HG02759 (cell line): ENCODE results near the gene SLC46A1.

ENCODE experiments used
- ATAC-seq: cut with Tn5 transposase; IDR thresholded peaks from one replicate; pipeline ENCODE4 v1.9.1; 2021; ENCODE audit warnings: mild to moderate bottlenecking, moderate library complexity; ENCODE audit not compliant: unreplicated experiment

SLC46A1 gene

DNA sequence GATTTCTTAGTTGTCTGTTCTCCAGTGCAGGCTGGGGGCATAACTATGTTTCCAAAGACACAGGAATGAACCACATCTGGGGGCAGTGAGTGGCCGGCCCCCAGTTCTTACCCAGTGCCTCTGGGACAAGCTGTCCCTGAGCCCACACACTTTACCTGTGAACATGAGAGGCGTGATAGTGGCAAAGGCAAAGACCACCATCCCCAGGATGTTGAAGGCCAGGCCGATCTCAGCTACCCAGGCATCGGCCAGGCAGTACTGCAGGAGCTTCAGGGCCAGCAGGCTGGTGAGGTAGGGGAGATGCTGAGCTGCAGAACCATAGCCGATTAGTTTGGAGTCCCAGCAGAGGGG, 1.6 kb downstream of the SLC46A1 start:
- ATAC-seq, result no peak

DNA sequence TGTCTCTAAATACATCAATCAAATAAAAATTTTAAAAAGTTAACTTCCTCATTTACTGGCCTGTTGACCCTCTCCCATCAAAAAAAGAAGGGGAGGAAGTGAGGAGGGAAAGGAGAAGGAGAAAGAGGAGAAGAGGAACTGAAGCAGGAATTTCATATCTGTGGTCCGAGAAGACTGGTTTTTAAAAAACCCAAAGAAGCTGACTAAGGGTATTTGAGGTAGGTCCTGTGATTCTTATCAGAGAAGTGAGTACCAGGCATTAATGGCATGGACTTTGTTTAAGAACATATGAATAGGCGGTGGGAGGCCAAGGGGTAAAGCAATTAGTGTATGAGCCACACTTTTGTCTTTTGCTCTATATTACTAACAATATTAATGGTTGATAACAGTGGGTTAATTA, 2.0 kb downstream of the SLC46A1 start:
- ATAC-seq, result no peak

DNA sequence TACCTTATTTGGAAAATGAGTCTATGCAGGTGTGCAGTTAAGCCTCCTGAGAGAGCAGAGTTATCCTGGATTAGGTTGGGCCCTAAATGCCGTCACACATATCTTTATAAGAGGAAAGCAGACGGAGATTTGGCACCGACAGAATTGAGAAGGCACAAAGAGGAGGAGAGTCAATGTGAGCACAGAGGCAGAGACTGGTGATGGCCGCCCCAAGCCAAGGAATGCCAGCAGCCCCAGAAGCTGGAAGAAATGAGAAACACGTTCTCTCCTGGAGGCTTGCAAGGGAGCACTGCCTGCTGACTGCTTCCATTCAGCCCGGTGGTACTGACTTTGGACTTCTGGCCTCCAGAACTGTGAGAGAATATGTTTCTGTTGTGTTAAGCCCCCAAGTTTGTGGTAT, 3.2 kb downstream of the SLC46A1 start:
- no peak for ATAC-seq

DNA sequence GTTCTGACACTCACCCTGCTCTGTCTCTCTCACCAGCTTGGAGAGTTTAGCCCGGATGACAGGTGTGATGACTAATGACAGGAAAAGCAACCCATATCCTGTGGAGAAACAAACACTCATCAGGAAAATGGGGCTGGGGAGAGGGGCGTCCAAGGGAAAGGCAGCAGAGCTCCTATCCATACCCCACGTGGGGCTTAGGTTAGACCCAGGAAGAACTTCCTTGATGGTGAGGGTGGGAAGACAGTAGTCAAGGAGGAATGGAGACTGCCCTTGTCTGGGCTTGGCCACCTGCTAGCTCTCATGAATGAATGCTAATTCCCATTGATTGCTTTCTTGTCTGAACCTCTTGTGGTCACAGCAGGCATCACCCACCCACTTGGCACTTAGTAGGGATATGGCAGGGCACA, 3.8 kb downstream of the SLC46A1 start:
- no peak for ATAC-seq

DNA sequence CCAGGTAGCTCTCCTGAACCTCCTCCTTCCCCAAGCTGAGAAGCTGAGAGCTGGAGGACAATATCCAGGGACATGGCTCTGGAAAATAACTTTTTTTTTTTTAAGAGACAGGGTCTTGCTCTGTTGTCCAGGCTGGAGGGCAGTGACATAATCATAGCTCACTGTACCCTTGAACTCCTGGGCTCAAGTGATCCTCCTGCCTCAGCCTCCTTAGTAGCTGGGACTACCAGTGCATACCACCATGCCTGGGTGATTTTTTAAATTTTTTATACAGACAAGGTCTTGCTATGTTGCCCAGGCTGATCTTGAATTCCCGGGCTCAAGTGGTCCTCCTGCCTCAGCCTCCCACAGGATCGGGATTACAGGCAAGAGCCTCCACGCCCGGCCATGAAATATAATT, 6.2 kb downstream of the SLC46A1 start:
- ATAC-seq, result no peak

DNA sequence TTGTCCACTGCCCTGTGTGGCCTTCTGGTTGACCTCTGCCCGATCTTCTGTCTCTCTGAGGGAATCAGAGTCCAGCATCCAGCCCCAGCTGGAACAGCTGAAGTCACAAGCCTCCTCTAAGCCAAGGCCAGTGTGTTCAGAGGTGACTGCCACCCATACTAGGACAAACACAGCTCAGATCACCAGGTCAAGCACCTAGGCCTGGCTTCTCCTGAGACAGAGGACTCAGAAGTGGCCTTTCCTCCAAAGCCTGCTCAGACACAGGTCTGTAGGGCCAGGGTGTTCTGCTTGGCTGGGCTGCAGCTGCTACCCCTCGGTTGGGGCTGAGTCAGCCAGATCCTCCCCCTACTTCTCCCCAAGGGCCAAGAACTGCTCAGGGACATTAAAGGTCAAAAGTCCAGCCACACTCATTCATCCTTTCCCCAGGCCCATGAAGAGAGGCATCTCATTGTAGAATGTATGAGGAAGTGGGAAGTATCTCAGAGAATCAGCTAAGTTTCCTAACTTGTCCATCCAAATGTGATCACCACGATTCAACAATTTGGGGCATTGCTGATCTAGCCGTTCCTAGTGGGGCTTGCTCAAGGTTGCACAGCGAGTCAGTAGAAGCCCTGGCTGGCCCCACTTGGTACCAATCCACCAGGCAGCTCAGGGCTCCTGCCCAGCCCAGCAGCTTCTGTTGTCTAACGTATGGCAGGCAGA, 7.6 kb downstream of the SLC46A1 start:
- peak; percentile 71 for ATAC-seq

DNA sequence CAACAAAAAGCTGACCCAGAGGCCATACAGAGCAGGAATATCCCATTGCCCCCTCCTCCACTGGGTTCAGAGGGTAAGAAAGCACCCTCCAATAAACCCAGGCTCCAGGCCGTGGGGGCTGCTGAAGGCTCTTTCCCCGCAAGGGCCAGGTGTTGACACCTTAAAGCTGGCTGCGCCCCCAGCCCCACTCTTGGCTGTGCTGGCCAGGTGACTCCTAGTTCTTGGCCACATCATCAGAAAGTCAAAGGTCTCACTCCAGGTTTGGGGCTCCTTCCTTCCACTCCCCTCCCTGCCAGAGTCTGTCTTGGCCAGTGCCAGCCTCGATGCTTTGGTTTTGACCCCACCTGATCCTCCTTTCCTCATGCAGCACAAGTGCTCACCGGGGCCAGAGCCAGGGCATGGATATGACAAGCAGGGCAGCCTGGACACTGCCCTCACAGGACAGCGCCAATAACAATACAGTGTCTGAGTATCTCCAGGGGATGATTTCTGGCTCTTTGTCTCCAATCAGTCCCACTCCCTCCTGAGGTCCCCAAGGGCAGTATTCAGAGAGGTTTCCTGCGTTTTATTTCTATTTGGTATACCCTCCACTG, 8.2 kb downstream of the SLC46A1 start:
- ATAC-seq, result no peak

DNA sequence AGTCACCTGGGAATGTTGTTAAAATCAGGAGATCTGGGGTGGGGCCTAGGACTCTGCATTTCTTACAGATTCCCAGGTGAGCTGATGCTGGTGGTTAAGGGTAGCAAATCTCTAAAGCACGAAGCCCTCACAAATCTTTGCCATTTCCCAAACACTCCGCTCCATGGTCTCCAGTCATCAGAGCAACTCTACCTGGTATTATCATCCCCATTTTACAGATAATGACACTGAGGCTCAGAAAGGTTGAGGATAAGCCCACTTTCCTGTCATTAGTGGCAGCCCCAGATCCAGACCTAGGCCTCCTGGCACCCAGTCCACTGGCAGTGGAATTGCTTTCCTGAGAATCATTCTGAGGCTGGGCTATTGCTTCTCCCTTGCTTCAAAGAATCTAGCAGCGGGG, 8.7 kb downstream of the SLC46A1 start:
- no peak for ATAC-seq

DNA sequence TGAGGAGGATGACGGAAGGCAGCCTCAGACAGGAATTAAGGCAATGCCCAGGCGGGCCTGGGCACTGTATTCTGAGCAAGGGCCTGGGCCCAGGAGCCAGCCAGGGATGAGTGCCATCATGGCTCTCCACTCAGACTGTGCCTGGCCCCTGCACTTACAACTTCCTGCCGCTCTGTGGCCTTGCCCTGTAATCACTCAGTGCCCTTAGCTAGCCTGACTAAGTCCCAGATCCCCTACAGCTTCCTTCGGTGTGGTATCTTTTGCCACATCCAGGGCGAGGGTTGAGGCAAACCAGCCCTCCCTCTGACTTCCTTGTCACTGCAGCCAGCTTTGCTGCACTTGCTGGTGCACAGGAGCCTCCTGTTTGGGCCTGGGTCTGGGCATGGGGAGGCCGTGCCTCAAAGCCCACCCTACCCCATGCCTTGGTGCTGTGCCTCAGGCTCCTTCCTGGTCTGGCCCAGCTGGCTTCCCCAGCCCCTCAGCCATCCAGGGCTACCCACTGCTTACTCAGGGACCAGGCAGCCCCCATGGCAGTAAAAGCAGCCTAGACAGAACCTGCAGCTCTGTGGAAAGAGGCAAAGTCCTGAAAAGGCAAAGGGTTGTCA, 9.3 kb downstream of the SLC46A1 start:
- no peak for ATAC-seq

DNA sequence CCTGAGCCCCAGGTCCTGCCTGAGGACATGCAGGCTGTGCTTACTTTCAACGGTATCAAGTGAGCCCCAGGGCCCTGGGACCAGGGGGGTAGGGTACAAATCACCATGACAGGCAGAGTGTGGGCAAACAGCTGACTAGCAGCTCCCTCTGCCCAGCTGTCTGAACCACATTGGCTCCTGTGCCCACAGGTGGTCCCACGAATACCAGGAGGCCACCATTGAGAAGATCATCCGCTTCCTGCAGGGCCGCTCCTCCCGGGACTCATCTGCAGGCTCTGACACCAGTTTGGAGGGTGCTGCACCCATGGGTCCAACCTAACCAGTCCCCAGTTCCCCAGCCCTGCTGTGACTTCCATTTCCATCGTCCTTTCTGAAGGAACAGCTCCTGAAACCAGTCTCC, 10.0 kb downstream of the SLC46A1 start:
- no peak for ATAC-seq

DNA sequence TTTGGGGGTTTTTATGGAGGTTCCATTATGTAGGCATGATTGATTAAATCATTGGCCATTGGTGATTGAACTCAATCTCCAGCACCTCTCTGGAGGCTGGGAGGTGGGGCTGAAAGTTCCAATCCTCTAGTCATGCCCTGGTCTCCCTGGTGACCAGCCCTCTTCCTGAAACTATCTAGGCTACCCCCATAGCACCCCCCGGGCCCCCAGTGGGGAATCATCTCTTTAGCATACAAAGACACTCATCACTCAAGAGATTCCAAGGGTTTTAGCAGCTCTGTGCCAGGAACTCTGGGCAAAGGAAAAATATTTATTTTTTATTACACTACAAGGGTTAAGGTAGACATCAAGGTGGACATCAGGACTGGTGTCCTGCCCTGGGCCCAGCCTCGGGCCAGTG, 10.6 kb downstream of the SLC46A1 start:
- ATAC-seq, result no peak

DNA sequence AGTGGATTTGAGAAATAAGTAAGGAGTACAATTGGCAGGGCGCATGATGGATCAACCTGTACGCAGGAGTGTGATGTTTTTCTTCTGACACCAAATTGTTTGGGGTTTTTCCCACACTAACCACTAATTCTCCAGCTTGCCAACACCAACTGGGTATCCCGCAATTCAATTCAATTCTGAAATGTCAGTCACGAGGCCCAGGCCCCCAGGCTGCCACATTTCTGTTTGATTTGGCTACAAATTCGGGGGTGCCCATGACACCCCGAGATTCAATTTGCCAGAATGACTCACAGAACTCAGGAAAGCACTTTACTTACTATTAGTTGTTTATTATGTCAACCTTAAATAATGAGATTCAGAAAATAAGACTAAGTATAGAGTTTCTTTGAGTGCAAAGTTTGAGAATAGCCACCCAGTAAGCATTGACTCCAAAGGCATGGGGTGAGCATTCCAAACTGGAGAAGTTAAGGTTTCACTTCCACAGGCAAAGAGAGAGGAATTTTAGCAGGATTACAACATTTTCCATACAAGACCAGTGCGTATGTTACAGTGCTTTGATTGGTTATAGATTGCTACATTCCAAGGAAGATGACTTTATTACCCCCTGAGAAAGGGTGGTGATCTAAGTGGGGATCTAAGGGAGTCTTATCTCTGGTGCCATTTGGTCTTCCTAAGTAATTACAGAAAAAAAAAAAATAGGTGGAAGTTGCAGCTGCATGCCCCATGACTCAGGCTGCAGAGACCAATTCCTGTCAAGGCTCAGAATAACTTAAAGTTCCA, 11.5 kb downstream of the SLC46A1 start:
- no peak for ATAC-seq

DNA sequence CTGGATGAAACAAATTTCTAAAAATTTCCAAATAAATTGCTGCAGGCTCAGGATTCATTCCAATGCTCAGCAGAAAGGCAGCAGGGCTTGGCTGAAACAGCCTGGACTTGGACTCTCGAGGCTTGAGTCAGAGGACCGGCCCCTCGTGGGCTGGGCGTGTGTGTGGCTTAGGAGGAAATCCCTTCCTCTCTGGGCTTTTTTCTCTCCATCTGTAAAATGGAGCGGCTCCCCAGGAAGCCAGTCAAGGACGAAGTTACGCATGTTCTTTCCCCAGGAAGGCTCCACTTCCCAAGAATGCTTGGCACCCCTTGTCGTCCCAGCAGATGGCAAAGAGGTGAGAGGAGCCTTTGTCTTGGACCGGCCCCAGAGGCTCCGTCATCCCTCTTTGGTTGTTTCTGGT, 13.5 kb downstream of the SLC46A1 start:
- no peak for ATAC-seq

DNA sequence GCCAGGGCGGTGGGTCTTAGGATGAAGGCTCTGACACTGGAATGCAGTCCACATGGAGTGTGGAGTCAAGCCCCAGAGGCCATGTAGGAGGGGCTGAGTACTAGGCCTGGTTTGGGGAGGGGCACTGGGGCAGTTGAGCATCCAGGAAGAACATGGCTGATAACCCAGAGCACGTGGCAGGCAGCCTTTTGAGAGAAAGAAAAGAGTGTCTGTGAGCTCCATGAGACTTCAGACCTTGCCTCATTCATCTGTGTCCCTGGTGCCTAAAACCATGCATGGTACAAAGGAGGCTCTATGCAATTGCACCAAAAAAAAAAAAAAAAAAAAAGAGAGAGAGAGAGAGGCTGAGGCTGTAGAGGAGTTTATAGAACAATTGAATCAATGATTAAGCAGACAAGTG, 14.6 kb downstream of the SLC46A1 start:
- no peak for ATAC-seq

DNA sequence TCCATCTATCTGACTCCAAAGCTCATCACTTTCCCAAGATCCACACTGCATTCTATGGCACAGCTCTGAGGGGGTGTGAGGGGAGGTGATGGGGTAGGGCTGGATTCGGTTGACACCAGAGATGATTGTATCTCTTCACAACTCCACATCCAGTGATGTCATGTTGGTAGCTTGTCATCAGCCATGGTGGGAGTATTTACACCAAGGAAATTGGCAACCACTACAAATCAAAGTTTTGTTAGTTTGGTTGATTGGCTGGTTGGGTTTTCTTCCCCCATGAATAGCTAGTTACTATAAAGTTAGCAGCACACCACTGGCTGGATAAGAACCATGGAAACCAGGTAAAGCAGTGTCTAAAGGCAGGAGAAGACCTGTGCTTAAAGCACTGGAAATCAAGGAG, 15.0 kb downstream of the SLC46A1 start:
- ATAC-seq, result no peak

DNA sequence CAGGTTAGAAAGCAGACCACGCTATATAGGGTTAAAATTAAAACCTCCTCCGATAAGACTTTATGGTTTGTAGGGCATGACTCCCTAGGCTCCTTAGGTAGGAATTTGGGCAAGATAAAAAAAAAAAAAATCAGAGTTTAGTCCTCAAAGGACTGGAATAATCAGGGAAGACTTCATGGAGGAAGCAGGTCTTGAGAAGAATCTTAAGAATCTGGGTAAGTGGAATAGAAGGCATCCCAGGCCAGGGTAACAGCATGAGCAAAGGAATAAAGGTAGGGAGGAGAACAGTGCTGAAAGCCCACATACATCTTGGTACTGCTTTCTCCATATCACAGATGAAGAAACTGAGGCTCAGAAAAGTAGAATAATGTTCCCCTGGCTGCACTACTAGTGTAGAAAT, 15.4 kb downstream of the SLC46A1 start:
- ATAC-seq, result no peak

DNA sequence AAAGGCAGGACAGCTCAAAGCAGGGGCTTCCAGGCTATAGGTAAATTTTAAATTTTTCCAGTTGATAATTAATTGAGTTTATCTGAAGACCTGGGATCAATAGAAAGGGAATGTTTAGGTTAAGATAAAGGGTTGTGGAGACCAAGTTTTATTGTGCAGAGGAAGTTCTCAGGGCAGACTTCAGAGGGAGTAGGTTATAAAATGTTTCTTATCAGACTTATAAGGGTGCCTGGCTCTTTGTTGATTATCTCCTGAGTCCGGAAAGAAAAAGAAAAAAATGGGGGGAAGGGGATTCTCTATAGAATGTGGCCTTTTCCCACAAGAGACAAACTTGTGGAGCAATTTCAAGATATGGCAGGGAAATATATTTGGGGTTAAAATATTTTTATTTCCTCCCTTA, 15.9 kb downstream of the SLC46A1 start:
- no peak for ATAC-seq

DNA sequence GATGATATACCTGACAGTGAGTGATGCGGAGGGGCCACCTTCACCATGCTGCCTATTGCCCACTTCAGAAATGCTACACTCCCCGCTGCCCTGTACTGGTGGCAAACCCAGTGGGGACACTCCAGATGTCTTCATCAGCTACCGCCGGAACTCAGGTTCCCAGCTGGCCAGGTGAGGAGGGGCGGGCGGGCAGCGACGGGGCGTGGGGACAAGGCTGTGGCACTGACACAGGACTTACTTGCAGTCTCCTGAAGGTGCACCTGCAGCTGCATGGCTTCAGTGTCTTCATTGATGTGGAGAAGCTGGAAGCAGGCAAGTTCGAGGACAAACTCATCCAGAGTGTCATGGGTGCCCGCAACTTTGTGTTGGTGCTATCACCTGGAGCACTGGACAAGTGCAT, 17.9 kb downstream of the SLC46A1 start:
- ATAC-seq, result no peak

DNA sequence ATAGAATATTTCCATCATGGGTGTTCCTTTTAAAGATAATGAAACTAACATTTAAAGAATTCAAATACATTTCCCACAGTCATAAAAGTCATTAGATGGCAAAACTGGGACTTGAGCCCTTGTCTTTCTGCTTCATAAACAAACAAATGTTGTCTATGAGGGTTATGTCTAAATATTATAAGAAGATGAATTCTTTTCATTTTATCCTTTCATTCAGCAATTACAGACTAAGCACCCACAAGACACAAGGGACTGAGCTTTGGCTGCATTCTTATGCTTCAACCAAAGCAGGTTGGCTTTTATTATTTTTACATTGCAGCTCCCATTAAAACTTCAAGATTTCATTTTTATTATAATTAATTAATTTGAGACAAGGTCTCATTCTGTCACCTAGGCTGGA, 19.6 kb downstream of the SLC46A1 start:
- ATAC-seq, result no peak

DNA sequence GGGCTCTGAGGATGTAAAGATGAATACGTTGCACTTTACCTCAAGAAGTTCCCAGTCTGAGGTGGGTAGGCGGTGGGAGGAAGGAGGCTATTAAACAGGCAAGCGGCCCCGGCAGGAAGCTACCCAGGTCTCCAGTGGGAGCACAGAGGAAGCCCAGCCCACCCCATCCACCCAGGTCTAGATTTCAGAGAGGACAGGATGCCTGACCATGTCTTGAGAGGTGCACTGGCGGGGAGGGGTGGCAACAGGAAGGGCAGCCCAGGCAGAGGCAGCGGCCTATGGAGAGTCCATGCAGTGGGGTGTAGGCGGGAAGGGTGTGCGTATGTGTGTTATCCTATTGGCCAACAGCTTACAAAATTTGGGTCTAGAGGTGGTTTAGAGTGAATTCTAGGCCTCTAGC, 20.6 kb downstream of the SLC46A1 start:
- ATAC-seq, result no peak

DNA sequence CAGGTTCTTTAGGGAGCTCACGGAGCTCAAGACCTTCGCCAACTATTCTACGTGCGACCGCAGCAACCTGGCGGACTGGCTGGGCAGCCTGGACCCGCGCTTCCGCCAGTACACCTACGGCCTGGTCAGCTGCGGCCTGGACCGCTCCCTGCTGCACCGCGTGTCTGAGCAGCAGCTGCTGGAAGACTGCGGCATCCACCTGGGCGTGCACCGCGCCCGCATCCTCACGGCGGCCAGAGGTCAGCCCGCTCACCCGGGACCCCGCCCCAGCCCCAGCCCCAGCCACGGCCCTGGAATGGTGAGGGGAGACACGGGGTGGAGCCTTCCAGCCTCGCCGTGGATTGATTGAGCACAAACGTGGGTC, 21.0 kb downstream of the SLC46A1 start:
- ATAC-seq, result peak; percentile 23
